Measurements from ENCODE around the gene NUDT14. TPM values are rescaled to one million over a fixed set of nuclear protein-coding genes. Genes with fewer than 3 reads are reported as not detected.

The NUDT14 gene
- total RNA-seq, 2 donors from 2014 or later = 17.1 to 18.9 TPM

- Histone ChIP-seq H3K27ac (no peak overlapping the region), H3K4me1 (peaks cover 0 to 11% of the 10 kb centered on the region in 2 donors), H3K9me3 (no peaks in the 10 kb centered on the region), H3K27me3 (no peaks in the 10 kb centered on the region), H3K4me3 (no peak overlapping the region), H3K36me3 (peaks cover 64% of the 10 kb centered on the region)
- DNase-seq (ENCODE audit: low spot score) = no peak
- TF ChIP-seq CTCF (IDR thresholded peaks at IDR 0.05) = no peak
Measured at GRCh38 chr14:105219753-105220152, 38.6 kb upstream of the NUDT14 start.

DNA sequence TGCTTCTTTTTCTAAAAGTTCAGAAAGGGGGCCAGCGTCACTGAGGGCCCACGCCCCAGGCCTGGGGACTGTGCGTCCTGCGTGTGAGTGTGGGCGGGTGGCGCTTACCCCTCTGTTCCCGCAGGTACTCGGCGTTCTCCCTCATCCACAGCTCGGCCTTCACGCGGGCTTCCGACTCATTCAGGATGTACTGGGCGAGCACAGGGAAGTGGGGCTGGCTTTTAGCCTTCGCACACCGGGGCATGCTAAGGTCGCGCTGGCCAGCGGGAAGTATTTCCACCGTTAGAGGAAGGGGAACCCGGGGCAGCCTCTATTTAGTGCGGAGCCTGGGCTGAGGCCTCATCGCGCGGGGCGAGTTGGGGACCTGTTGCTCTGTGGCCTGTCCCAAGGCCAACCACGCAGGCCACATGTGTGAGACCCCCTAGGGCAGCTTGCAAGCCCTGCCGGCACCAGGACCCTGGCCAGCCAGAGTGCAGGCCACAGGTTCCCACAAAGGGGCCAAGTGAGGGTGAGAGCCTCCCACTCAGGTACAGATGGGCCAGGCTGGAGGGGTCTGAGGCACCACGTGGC is 38.0 kb upstream of the NUDT14 start:
- peaks cover 0 to 11% of the 10 kb centered on the region in 2 donors for H3K4me1 ChIP-seq
- no peaks in the 10 kb centered on the region for H3K9me3 ChIP-seq
- TF ChIP-seq CTCF (IDR thresholded peaks at IDR 0.05) = no peak
- H3K36me3 ChIP-seq = peaks cover 64% of the 10 kb centered on the region
- H3K4me3 ChIP-seq = no peak overlapping the region
- H3K27ac ChIP-seq = no peak overlapping the region
- H3K27me3 ChIP-seq = no peaks in the 10 kb centered on the region
- DNase-seq (ENCODE audit: low spot score) = no peak

DNA sequence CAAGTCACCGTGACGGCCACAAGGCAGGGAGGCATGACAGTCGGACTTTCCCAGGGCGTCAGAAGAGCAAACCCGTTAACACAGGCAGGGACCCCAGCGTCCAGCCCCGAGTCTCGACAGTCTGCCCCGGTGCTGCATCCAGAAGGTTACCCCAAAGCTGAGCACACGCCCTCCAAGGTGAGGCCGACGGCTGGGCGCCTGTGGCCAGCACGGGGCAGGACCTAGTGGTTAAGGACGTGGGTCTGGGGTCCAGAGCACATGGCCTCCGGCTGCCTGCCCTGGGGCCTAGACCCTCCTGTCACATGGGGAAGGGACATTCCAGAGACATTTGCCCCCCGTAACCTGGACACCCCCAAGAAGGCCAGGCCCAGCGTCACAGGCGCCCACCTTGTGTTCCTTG is 37.5 kb upstream of the NUDT14 start:
- no peak overlapping the region for H3K4me3 ChIP-seq
- TF ChIP-seq CTCF (IDR thresholded peaks at IDR 0.05) = no peak
- no peak for DNase-seq (ENCODE audit: low spot score)
- no peak overlapping the region for H3K27ac ChIP-seq
- peaks cover 62% of the 10 kb centered on the region for H3K36me3 ChIP-seq
- H3K9me3 ChIP-seq = no peaks in the 10 kb centered on the region
- H3K4me1 ChIP-seq = peaks cover 0 to 11% of the 10 kb centered on the region in 2 donors
- H3K27me3 ChIP-seq = no peaks in the 10 kb centered on the region

- Histone ChIP-seq H3K36me3 (peaks cover 59% of the 10 kb centered on the region), H3K4me1 (peaks cover 0 to 11% of the 10 kb centered on the region in 2 donors), H3K27ac (no peak overlapping the region), H3K4me3 (no peak overlapping the region), H3K9me3 (no peaks in the 10 kb centered on the region), H3K27me3 (no peaks in the 10 kb centered on the region)
- no peak for TF ChIP-seq CTCF (IDR thresholded peaks at IDR 0.05)
- DNase-seq (ENCODE audit: low spot score) = no peak
Measured at GRCh38 chr14:105217774-105218173, 36.7 kb upstream of the NUDT14 start.

DNA sequence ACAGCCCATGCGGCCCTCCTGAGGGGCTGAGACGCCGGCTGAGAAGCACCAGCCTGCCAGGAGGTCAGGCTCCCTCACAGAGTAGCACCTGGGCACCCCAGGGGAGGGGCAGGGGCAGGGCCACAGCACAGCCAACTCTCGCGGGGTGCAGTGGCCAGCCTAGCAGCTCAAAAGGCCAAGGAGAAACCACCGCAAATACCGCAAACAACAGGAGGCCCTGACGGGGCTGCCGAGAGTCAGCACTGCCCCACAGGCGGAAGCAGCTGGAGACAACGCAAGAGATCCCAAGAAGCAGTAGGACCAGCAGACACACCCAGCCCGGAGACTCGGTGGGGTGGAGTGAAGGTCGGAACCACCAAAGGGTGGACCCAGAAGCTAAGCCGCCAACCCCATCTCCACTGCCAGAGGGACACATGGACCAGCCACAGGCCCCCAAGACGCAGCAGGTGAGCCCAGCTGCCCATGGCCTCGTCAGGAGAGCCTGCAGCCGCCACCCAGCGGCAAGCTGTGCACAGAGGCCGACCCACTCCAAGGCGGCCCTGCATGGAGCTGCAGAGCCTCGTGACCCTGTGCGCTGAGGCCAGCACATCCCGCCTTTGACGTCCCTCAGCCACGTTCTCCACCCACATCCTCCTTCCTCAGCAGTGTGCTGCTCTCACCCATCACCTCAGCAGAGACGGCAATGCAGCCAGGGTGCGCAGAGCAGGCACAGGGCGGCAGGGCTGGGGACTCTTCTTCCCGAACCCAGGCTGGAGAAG is 35.6 kb upstream of the NUDT14 start:
- Histone ChIP-seq H3K27me3 (no peaks in the 10 kb centered on the region), H3K9me3 (no peaks in the 10 kb centered on the region), H3K36me3 (peaks cover 57% of the 10 kb centered on the region), H3K4me1 (peaks cover 0 to 11% of the 10 kb centered on the region in 2 donors), H3K27ac (no peak overlapping the region), H3K4me3 (no peak overlapping the region)
- no peak for TF ChIP-seq CTCF (IDR thresholded peaks at IDR 0.05)
- DNase-seq (ENCODE audit: low spot score) = no peak

All from right atrium auricular region (tissue), 2 donors.